ENCODE data around the gene SLC38A6.

SLC38A6 gene

DNA sequence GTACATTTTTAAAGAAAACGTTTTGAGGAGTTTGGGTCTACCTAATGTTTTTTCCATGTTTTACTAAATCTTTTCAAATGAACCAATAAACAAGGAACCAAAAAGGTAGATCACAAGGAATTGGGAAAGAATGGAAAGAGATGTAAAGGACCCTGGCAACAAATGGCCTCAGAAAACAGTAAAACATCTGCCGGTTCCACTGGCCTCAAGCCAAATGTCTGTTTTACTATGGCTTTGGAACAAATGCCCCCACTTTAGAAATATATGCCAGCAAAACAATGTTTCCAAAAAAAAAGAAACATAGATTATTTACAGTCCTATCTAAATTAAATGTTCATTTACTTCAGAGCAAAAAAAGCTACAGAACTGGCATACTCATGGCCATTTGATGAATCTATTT is 3.2 kb upstream of the SLC38A6 start:
- no peak for DNase-seq (ENCODE audit: low read depth, low spot score)

DNA sequence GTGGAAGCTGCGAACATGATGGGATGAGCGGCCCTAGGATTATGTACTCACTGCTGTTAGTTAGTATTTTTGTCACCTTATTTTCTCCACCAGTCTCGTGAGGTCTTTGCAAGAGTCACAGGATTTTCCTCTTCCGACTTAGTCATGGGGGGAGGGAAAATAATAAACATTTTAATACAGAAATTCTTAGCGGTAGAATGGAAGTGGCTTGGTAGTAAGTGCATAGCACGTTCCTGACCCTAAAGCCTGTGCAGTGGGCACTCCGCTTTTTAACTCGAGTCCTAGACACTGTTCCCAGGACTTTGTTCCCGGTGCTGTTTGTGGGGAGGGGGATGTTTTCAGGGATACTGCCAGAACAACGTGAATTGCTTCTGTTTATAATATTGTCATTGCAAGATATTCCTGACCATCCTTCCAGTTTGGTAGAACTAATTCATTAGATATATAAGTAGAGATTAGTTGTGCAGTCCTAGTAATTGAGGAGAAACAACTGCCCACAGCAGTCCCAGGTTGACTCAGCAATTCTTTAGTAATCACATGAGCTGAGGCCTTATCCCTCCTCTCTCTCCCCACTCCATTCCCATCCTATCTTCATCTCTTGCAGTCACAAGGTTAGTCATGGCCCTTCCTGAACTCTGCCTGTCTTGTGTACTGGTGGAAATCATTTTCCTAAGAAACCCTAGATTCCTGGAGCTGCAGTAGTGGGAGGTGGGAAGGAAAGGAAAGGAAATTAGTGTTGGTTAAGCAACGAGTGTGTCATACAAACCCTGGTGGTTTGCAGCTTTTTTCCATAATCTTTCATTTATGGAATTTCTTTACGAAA is 799 bp downstream of the SLC38A6 start:
- no peak for DNase-seq (ENCODE audit: low read depth, low spot score)

DNA sequence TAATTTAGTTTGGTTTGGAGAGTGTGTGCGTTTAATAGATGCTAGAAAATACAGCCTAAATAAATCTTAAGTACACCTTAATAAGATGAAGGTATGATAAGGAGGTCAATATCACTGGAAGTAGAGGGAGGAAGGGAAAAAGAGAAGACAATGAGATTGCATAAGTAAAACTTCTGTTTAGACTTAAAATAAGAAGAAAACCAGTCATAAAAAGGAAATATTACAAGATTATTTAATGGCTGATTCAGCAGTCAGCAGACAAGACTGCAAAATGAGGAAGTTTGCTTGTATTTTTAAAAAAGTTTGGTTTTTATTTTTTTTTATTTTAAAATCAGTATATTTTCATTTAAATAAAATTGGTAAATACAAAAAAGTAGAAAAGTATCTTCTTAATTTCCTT is 3.2 kb downstream of the SLC38A6 start:
- no peak for DNase-seq (ENCODE audit: low read depth, low spot score)

DNA sequence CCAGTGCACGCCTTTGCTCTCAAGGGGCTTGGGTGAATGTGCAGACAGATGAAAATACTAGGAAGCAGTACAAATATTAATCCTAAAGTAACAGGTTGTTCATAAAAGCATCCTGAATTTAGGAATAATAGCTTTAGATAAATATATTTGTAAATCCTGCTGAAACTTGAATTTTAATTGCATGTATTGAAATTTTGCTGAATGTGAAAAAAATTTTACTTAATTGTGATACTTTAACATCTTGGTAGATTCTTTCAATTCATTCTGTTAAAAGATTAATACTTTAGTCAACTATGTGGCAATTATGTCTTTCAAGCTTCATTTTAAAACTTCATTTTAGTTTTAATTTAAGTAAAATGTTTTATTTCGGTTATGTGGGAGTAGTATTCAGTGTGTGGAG is 5.5 kb downstream of the SLC38A6 start:
- no peak for DNase-seq (ENCODE audit: low read depth, low spot score)

DNA sequence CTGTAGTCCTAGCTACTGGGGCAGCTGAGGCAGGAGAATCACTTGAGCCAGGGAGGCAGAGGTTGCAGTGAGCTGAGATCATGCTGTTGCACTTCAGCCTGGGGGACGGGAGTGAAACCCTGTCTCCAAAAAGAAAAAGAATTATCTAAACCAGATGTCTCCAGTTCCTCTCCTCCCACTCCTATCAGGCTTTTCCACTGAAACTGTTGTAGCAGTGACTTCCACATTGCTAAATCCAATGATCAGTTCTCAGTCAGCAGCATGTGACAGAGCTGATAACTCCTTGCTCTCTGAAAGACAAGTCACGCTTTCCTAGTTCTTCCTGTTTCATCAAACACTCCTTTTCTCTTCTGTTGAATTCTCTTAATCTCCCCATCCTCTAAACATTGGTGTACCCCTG is 8.6 kb downstream of the SLC38A6 start:
- no peak for DNase-seq (ENCODE audit: low read depth, low spot score)

DNA sequence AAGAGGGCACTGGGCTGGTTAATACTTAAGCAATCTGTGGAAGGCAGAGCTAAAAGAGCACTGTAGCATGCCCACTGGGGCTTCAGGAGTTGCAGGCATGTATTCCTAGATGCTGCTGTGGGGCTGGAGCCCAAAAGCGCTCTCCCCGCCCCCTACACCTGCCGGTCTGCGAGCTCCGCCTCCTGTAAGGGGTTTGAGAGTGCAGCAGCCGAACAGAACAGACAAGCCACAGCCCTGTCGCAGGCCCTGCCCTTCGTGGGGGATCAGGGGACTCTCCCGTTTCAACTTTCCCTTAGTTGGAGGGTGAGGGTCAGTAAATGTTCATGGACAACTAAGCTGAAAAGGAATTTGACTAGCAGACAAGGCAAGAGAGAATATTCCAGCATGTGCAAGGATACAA is 17.6 kb downstream of the SLC38A6 start:
- no peak for DNase-seq (ENCODE audit: low read depth, low spot score)

DNA sequence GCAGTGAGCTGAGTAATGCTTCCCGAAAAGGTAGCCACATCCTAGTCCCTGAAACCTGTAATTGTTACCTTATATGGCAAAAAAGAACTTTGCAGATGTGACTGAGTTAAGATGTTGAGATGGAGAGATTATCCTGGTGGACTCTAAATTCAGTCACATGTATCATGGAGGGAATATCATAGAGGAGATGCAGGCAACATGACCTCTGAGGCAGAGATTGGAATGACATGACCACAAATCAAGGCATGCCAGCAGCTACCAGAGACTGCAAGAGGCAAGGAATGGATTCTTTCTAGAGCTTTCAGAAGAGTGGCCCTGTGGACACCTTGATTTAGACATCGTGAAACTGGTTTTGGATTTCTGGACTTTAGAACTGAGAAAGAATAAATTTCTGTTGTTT is 18.5 kb downstream of the SLC38A6 start:
- DNase-seq (ENCODE audit: low read depth, low spot score) = no peak

DNA sequence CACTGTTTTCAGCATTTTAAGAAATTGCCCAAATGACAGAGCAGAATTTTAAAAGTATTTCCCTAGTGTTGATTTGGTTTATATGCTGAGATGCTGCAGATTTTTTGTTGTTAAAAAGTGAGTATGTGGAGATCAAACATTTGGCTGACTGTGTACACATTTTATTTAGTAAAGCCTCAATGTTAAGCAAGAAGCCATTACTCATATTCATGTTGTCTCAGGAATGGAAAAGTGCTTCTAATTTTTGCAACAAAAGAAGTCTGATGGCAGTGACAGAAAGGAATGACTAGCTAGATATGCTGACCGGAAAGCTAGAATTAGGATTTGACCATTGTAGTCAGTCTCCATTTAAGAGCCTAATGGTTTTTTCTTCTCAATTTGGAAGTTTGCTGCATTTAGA is 22.5 kb downstream of the SLC38A6 start:
- DNase-seq (ENCODE audit: low read depth, low spot score) = no peak

DNA sequence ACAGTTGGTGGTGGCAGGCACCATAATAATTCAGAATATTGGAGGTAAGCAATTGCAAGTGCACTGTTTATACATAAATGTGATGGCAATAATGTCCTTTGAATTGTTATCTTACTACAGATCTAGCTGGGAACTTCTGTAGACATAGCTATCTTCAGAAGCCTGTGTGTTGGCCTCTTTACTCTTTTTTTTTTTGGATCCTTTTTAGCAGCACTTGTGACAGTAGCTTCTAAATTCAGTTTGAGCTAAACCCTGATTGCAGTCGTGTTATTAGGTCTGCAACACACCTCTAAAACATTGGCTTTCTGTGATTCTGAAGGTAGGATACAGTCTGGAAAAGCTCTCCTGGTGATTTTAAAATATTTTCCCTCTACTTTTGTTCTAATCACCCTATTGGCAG is 38.5 kb downstream of the SLC38A6 start:
- DNase-seq (ENCODE audit: low read depth, low spot score) = no peak

DNA sequence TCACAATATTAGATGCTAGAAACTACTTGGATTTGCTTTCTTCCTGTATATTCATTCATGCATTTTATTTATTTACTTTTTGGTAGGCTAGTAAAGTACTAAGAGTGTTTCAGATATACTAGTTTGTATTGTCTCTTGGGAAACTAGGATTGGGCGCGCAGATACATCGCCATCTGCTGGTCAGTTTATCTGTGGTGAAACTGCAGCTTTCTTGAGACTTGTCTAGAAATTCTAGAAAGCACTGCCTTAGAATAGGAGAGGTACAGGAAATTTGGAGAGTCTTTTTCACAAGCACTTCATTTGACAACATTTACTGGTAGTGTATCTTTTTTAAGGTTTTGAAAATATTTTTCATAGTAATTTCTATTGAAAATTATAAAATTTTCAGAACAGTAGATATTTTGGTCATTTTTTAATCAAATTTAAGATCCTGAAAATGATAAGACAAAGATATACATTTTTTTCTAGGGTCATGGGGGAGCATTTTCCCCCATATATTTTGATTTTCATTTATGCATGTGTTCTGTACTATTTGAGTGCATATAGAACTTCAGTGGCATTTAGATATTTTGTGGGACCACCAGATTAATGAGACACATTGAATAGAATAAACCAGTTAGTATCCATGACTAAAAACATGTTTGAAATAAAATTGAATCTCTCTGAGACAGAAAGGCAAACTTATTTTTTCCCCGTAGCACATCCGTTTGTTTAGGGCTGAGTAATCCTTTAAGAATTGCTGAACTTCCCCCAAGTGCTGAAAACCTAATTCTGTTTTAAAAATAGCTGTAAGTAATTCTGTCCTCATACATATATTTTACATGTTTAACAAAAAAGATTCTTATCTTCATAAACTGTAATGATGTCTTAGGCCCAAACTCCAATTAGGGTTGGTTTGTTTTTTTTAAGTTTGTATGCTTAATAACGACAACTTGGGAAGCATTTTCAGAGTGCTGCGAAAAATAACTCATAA is 44.5 kb downstream of the SLC38A6 start:
- DNase-seq (ENCODE audit: low read depth, low spot score) = peak; percentile 21

DNA sequence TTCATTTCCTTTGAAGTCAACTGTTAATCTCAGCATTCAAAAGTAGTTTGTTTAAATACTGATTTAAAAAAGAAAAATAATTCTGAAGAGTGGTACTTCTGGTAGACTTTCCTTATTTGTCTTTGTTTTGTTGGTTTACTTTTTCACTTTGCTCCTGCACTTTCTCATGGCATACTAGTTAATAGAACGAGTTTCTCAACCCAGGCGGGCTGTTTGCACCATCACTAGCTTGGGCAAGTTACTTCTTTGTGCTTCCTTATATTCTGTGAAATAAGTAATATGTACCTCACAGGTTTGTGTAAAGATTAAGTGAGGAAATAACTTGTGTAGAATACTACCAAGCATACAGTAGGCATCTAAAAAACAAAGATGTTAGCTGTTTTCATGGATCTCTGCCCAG is 45.5 kb downstream of the SLC38A6 start:
- DNase-seq (ENCODE audit: low read depth, low spot score) = no peak

DNA sequence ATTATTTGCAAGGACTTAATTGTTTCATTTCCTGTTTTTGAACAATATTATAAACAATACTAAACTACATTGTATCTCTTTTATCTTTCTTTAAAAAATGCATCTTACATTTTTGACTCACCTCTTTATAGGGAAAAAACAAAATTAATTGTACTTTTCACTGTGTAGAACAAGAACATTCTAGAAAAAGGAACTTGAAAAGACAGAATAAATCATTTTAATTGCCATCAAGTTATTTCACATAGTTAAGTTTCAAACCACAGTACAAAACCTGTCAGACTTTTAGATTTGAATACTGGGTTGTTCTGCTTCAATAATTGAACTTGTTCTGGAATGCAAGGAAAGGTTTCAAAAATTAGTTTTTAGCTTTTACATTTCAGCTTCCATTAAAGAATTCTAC is 50.0 kb downstream of the SLC38A6 start:
- no peak for DNase-seq (ENCODE audit: low read depth, low spot score)

DNA sequence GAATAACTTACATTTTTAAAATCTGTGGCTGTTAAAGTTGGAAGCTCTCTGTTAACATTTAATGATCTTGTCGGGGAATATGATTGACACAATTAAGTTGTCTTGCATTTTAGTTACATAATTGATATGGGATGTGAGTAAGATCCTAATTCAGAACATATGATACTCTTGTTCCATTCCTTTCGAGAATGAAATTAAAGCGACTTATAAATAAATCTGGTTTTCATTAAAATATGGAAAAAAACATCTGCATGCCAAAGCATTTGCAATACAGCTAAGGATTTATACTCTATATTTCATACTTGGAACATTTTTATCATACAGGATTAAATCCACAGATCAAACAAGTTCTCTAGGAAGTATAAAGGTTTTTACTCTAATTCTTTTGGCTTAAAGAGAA is 52.0 kb downstream of the SLC38A6 start:
- DNase-seq (ENCODE audit: low read depth, low spot score) = no peak

DNA sequence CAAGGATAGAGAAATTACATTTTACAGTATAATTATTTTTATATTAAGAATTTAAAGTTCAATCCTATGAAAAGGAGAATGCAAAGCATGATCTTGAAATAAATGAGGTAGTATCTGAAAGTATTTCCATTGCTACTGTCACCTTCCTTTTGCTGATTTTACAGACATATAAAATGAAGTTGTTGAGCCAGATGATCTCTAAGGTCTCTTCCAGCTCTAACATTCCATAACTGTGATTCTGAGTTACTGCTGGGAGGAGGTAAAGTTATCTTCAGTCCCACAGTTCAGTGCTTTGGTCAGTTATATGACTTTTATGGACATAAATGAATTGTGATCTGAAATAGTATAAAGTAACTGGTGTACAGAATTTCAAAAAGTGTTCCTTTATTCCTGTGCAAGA is 52.8 kb downstream of the SLC38A6 start:
- DNase-seq (ENCODE audit: low read depth, low spot score) = no peak

DNA sequence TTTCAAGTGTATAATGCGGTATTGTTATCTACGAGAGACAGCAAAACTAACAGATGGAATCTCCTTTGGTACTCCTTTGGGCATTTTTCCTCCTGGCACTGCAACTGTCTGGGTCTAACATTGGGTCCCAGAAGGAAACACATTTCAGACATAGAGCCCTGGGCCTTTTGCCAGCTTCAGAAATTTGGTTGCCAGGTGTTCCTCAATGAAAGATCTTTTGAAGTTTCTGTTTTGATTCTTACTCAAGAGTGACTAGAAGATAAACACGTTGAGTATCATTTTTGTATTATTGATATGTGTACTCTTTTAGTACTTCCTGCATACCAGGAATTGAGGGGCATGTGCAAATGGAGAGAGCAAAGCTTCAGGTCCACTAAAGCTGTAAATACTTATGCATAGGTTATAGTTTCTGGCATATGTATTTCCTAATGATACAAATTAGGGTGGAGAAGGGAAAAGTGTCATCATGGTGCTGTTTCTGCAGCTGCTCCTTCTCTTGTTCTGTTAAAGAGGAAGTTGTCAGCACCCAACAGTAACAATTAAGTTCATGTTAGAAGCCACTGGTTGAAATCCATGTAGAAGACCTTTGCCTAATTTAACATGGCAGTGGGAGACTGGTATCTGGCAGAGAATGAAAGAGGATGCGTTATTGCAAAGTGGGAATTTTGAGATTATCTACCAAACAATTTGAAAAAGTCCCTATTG is 53.5 kb downstream of the SLC38A6 start:
- DNase-seq (ENCODE audit: low read depth, low spot score) = no peak

DNA sequence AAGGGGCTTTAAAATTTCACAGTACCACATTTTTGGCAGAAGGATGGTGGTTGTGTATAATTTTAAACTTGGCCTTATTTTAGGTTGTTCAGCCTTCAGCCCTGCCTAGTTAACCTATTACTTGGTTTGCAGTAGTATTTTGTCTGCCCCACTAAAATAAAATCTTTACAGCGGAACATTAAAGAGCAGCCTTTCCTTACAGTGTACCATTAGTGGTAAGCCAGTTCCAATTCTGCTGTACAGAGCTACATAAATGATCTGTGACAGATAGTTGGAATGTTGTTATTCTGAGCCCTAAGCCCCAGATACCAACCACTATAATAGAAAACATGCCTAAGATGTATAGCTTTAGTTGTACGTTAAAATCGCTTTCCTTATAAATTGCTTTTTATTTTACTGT is 56.2 kb downstream of the SLC38A6 start:
- DNase-seq (ENCODE audit: low read depth, low spot score) = no peak

DNA sequence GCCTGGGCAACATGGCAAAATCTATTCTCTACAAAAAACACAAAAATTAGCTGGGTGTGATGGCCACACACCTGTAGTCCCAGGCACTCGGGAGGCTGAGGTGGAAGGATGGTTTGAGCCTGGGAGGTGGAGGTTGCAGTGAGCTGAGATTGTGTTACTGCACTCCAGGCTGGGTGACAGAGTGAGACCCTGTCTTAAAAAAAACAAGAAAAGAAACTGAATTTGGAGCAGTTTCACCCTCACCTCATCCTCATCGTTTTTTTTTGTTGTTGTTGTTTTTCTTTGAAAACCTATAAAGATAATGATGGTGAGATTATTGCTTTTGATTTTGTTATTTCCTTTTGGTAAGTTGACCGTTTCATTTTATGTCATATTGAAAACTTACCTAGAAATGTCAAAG is 60.7 kb downstream of the SLC38A6 start:
- DNase-seq (ENCODE audit: low read depth, low spot score) = no peak

DNA sequence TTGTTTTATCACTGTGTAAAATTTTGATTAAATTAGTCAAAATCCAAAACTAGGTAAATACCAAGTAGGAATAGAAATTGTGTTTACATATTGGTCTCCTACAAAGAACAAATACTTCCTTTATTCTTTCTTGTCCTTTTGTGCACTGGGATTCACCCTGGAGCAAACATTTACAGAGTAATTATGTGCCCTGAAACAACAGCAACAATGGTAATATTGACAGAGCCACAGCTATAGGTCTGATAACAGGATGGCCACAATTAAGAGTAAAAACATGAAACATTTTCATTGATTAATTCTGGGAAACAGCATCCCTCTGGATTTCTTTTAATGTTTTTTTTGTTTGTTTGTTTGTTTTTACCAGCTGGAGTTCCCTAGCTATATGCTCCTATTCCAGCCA is 61.2 kb downstream of the SLC38A6 start:
- DNase-seq (ENCODE audit: low read depth, low spot score) = no peak

DNA sequence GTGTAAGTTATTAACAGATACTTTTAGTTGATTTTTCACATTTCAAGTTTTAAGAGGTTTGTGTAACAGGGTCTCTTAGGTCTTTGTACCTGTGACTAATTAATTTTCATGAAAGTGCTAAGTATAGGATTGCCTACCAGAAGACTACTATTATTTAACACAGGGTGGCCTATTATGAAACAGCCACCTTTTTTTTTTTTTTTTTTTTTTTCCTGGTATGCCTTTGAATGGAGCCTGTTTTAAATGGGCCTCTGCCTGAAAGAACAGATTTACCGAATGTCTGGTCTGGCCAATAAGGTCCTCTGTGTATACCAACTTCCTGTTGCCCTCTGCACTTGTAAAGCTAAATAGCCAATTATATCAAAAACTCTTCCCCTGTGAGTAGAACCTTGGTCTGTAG is 62.5 kb downstream of the SLC38A6 start:
- DNase-seq (ENCODE audit: low read depth, low spot score) = no peak

DNA sequence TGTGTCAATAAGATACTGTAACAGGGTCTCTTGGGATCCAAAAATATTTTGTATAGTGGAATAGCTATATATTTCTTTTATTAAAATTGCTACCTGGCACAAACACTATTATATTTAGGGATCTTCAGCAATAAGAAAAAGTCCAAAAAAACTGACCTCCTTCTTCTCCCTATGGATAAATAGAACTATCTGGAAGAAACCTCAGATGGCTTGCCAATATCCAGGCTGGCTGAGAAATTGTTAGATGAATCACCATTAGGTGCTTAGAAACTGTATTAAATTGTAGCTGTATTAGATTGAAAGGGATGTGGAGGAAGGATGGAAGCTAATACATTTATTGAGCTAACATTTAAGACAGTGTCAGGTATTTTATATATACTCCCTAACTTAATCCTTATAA is 66.0 kb downstream of the SLC38A6 start:
- DNase-seq (ENCODE audit: low read depth, low spot score) = no peak

DNA sequence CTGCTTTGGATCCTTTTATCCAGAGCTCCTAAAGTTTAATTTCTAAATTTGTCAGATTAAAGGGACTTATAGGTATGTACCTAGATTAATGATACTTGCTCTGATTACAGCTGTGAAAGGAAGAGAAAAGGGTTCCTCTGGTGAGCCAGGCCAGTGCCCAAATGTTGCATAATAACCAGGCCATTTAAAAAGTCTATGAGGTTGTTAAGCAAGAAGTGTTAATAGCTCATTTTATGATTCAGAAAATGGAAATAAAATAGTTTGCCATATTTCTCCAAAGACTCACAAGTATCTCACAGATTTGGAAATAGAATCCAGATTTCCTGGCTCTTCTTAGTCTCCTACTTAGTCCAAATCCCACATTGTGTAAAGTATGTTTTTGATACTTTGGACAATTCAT is 67.6 kb downstream of the SLC38A6 start:
- no peak for DNase-seq (ENCODE audit: low read depth, low spot score)

DNA sequence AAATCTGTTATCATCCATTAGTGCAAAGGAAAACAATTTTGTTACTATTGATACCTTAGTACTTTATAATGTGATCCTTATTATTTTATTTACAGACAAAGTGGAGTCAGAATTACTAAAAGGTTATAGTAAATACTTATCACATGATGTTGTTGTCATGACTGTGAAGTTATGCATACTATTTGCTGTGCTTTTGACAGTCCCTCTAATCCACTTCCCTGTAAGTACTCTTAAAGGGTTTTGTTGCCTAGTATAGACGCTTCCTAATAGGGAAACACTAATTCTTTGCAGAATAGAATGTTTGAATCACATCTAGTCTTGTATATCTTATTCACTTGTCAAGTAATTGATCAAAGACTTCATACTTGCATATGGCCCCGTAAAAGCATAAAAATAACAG is 69.4 kb downstream of the SLC38A6 start:
- no peak for DNase-seq (ENCODE audit: low read depth, low spot score)
